DND-41 (cell line): Measurements from ENCODE around the gene DNTT.

ENCODE experiments used
- ATAC-seq: fragments of 200-7000 bp; cut with Tn5 transposase; 3 replicates; pipeline ENCODE4 v1.9.1; 2021; ENCODE audit warnings: low read depth; ENCODE audit not compliant: insufficient read depth
- DNase-seq: peaks from one replicate; pipeline ENCODE4 v3.0.0-alpha.2; 2020
- H2AFZ ChIP-seq: 2 replicates; pipeline ENCODE4 v1.6.0; 2012; ENCODE audit warnings: low read depth, low read length
- H3K27ac ChIP-seq: 2 replicates; pipeline ENCODE4 v1.5.1; 2012; ENCODE audit warnings: low read length, inconsistent platforms
- H3K27me3 ChIP-seq: fragments of 200-600 bp; sonication (generic); 2 replicates; pipeline ENCODE4 v1.6.0; 2012; ENCODE audit warnings: low read length, mild to moderate bottlenecking, inconsistent platforms; ENCODE audit not compliant: insufficient read depth, poor library complexity
- H3K36me3 ChIP-seq: 2 replicates; pipeline ENCODE4 v1.5.1; 2012; ENCODE audit warnings: low read length, inconsistent platforms; ENCODE audit not compliant: insufficient read depth
- H3K4me1 ChIP-seq: 2 replicates; pipeline ENCODE4 v1.5.1; 2012; ENCODE audit warnings: mild to moderate bottlenecking, low read length; ENCODE audit not compliant: insufficient read depth
- H3K4me2 ChIP-seq: 2 replicates; pipeline ENCODE4 v1.6.0; 2012; ENCODE audit warnings: mild to moderate bottlenecking, moderate library complexity, low read length, inconsistent platforms; ENCODE audit not compliant: insufficient read depth
- H3K4me3 ChIP-seq, 2 experiments: fragments of 200-600 bp in 1 of 2; shearing (Covaris generic) in 1 of 2; 2 replicates each; pipeline ENCODE4 v1.5.1; 2012 to 2016; ENCODE audit warnings: inconsistent platforms in 2 of 2, low read length in 2 of 2, mild to moderate bottlenecking in 2 of 2, low read depth in 1 of 2, moderate library complexity in 1 of 2
- H3K79me2 ChIP-seq: 2 replicates; pipeline ENCODE4 v1.6.0; 2012; ENCODE audit warnings: low read length, inconsistent platforms; ENCODE audit not compliant: insufficient read depth
- H3K9ac ChIP-seq: 2 replicates; pipeline ENCODE4 v1.6.0; 2012; ENCODE audit warnings: low read depth, mild to moderate bottlenecking, inconsistent platforms, low read length, moderate library complexity
- H3K9me3 ChIP-seq: 2 replicates; pipeline ENCODE4 v1.5.1; 2012; ENCODE audit warnings: low read length, moderate library complexity, mild to moderate bottlenecking, inconsistent platforms; ENCODE audit not compliant: insufficient read depth, severe bottlenecking
- H4K20me1 ChIP-seq: 2 replicates; pipeline ENCODE4 v1.6.0; 2012; ENCODE audit warnings: low read length; ENCODE audit not compliant: insufficient read depth
- CTCF ChIP-seq: IDR thresholded peaks from 2 replicates; pipeline ENCODE4 v1.5.1; 2012; ENCODE audit warnings: borderline replicate concordance, low read length, moderate library complexity, mild to moderate bottlenecking; ENCODE audit not compliant: poor library complexity, severe bottlenecking; ENCODE audit errors: extremely low read depth
- EZH2 ChIP-seq: IDR thresholded peaks from 3 replicates; pipeline ENCODE4 v1.6.1; 2012; ENCODE audit warnings: borderline replicate concordance, low read depth, mild to moderate bottlenecking, moderate library complexity, low read length, inconsistent platforms; ENCODE audit not compliant: severe bottlenecking

DNTT gene

GRCh38 chr10:96266118-96266770 lies 38.0 kb upstream of the DNTT start:
- no peak overlapping the region for H3K27ac ChIP-seq
- H2AFZ ChIP-seq, result no peak overlapping the region
- no peaks in the 10 kb centered on the region for H3K79me2 ChIP-seq
- no peak for ATAC-seq
- no peak overlapping the region for H3K4me2 ChIP-seq
- H3K36me3 ChIP-seq, result no peaks in the 10 kb centered on the region
- H3K4me3 ChIP-seq, result no peak overlapping the region
- no peak overlapping the region for H3K9ac ChIP-seq
- no peaks in the 10 kb centered on the region for H3K27me3 ChIP-seq
- DNase-seq, result no peak
- H3K9me3 ChIP-seq, result no peaks in the 10 kb centered on the region
- H3K4me1 ChIP-seq, result no peaks in the 10 kb centered on the region
- H4K20me1 ChIP-seq, result no peaks in the 10 kb centered on the region
- no peak for TF ChIP-seq EZH2
- TF ChIP-seq CTCF, result no peak

- no peak overlapping the region for H3K9ac ChIP-seq
- DNase-seq (no peak), ATAC-seq (no peak)
- H2AFZ ChIP-seq, result no peak overlapping the region
- no peak overlapping the region for H3K27ac ChIP-seq
- H3K4me3 ChIP-seq, result no peak overlapping the region
- TF ChIP-seq EZH2 (no peak), CTCF (no peak)
- H3K79me2 ChIP-seq, result no peaks in the 10 kb centered on the region
- no peaks in the 10 kb centered on the region for H3K27me3 ChIP-seq
- H3K36me3 ChIP-seq, result no peaks in the 10 kb centered on the region
- H4K20me1 ChIP-seq, result no peaks in the 10 kb centered on the region
- no peaks in the 10 kb centered on the region for H3K4me1 ChIP-seq
- no peaks in the 10 kb centered on the region for H3K9me3 ChIP-seq
- no peak overlapping the region for H3K4me2 ChIP-seq
Observed at GRCh38 chr10:96267234-96267705, 37.0 kb upstream of the DNTT start.

GRCh38 chr10:96268341-96268909 lies 35.8 kb upstream of the DNTT start:
- Histone ChIP-seq H3K36me3 (no peaks in the 10 kb centered on the region), H3K27me3 (no peaks in the 10 kb centered on the region), H3K79me2 (no peaks in the 10 kb centered on the region), H3K4me2 (no peak overlapping the region), H3K4me1 (no peaks in the 10 kb centered on the region), H3K9ac (no peak overlapping the region), H3K4me3 (no peak overlapping the region), H3K9me3 (no peaks in the 10 kb centered on the region), H3K27ac (no peak overlapping the region), H4K20me1 (no peaks in the 10 kb centered on the region), H2AFZ (no peak overlapping the region)
- DNase-seq (no peak), ATAC-seq (no peak)
- no peak for TF ChIP-seq CTCF
- no peak for TF ChIP-seq EZH2
